ENCODE results near the gene EGLN1.
A peak's percentile ranks its signal among the peaks of the same experiment; 100 is the strongest.
"Not testable (repeated sequence)": the region's sequence is repeated elsewhere in the genome, so short reads cannot be mapped to it uniquely, and the experiment has no call there.

EGLN1 gene

DNA sequence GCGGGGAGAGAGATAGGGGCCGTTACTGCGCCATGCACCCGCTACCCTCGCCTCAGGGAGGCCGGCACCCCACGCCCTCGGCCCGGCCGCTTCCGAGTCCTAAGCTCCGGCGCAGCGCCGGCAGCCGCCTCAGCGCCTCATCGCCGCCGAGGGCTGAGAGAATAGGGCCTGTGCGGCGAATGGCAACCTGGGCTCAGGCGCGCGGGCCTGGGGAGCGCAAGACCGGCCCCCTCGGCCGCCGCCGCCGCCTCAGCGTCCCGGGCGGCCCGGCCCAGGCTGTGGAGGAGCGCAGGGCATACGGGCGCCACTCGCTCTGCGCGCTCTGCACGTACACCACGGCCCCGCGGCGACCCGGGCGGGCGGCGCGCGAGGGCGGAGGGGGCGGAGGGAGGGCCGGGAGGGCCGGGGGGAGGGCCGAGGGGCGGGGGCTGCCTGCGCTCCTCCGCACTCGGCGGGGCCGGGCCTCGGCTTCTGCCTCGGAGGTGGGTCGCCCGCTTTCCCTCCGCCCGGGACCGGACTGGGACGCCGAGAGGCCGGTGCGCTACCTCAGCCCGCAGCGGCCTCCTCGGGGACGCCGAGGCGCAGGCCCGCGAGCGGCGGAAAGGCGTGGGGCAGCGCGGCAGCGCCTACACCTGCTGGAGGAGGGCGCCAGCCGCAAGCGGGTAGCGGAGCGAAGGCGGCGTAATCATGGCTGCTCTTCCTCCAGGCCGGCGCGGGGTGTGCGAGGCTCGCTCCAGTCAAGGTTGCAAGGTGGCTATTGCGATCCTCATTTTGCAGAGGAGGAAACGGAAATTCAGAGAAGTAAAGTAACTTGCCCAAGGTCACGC lies at the start of gene EGLN1:
EGLN1 (minus strand) TSS at position 317 of the 827 bp plus-strand sequence. CDS start 399 bp downstream, outside the sequence.
- DNase-seq: peak; percentile 25

- DNase-seq: not testable (repeated sequence)
Measured at GRCh38 chr1:231471500-231471899, 49.4 kb upstream of the EGLN1 start.

- DNase-seq: not testable (repeated sequence)
Measured at GRCh38 chr1:231471027-231471426, 48.9 kb upstream of the EGLN1 start.

- no peak for DNase-seq
Measured at GRCh38 chr1:231467986-231468385, 45.9 kb upstream of the EGLN1 start.

- DNase-seq: no peak
Measured at GRCh38 chr1:231465051-231465450, 43.0 kb upstream of the EGLN1 start.

- DNase-seq: no peak
Measured at GRCh38 chr1:231463541-231463940, 41.5 kb upstream of the EGLN1 start.

- no peak for DNase-seq
Measured at GRCh38 chr1:231460614-231461013, 38.5 kb upstream of the EGLN1 start.

DNA sequence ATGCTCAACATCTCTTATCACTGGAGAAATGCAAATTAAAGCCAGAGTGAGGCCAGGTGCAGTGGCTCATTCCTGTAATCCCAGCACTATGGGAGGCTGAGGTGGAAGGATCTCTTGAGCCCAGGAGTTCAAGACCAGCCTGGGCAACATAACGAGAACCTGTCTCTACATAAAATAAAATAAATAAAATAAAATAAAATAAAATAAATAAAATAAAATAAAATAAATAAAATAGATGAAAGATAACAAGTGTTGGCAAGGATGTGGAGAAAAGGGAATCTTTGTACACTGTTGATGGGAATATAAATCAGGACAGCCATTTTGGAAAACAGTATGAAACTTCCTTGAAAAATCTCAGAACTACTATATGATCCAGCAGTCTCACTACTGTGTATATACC lies 37.4 kb upstream of the EGLN1 start:
- DNase-seq: not testable (repeated sequence)

- not testable (repeated sequence) for DNase-seq
Measured at GRCh38 chr1:231457956-231458355, 35.9 kb upstream of the EGLN1 start.

DNA sequence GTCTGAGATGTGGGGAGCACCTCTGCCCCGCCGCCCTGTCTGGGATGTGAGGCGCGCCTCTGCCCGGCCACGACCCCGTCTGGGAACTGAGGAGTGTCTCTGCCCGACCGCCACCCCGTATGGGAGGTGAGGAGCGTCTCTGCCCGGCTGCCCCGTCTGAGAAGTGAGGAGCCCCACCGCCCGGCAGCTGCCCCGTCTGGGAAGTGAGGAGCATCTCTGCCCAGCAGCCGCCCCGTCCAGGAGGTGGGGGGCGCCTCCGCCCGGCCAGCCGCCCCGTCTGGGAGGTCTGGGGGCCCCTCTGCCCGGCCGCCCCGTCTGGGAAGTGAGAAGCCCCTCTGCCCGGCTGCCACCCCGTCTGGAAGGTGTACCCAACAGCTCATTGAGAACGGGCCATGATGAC lies 32.0 kb upstream of the EGLN1 start:
- not testable (repeated sequence) for DNase-seq

GRCh38 chr1:231446138-231446537 lies 24.1 kb upstream of the EGLN1 start:
- no peak for DNase-seq

- no peak for DNase-seq
Measured at GRCh38 chr1:231444059-231444458, 22.0 kb upstream of the EGLN1 start.

GRCh38 chr1:231443363-231443762 lies 21.3 kb upstream of the EGLN1 start:
- DNase-seq: no peak

DNA sequence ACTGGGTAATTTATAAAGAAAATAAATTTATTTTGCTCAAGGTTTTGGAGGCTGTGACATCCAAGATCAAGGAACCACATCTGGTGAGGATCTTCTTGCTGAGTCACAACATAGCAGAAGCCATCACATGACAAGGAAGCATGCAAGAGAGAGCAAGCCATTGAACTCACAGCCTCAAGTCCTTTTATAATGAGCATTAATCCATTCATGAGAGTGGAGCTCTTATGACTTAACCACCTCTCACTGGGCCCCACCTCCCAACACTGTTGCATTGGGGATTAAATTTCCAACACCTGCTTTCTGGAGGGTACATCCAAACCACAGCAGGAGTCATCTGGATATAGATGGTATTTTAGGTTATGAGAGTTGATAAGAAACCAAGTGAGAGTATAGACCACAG lies 20.6 kb upstream of the EGLN1 start:
- DNase-seq: no peak

DNA sequence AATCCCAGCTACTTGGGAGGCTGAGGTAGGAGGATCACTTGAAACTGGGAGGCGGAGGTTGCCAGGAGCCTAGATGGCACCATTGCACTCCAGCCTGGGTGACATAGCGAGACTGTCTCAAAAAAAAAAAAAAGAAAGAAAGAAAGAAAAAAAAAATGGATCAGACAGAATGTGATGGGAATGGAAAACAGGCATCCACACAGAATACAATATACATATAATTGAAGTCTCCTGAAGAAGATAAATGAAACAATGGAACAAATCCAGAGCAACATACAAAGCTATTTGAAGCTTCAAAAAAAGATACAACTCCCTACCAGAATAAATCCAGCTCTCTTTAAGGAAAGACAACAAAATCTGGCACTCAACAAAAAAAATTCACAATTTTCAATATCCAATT lies 10.9 kb upstream of the EGLN1 start:
- no peak for DNase-seq

- DNase-seq: no peak
Measured at GRCh38 chr1:231431665-231432415, 9.8 kb upstream of the EGLN1 start.

- not testable (repeated sequence) for DNase-seq
Measured at GRCh38 chr1:231430678-231431352, 8.7 kb upstream of the EGLN1 start.

DNA sequence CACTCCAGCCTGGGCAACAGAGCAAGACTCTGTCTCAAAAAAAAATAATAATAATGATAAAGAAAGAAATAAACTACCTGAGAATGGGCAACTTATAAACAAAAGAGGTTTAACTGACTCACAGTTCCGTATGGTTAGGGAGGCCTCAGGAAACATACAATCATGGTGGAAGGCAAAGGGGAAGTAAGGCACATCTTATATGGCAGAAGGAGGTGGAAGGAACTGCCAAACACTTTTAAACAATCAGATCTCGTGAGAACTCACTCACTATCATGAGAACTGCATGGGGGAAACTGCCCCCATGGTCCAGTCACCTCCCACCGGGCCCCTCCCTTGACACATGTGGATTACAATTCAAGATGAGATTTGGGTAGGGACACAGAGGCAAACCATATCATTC lies 6.3 kb upstream of the EGLN1 start:
- no peak for DNase-seq

GRCh38 chr1:231424950-231425805 lies 3.1 kb upstream of the EGLN1 start:
- DNase-seq: no peak

GRCh38 chr1:231423648-231424047 lies 1.6 kb upstream of the EGLN1 start:
- no peak for DNase-seq

- no peak for DNase-seq
Measured at GRCh38 chr1:231422798-231423309, 767 bp upstream of the EGLN1 start.

DNA sequence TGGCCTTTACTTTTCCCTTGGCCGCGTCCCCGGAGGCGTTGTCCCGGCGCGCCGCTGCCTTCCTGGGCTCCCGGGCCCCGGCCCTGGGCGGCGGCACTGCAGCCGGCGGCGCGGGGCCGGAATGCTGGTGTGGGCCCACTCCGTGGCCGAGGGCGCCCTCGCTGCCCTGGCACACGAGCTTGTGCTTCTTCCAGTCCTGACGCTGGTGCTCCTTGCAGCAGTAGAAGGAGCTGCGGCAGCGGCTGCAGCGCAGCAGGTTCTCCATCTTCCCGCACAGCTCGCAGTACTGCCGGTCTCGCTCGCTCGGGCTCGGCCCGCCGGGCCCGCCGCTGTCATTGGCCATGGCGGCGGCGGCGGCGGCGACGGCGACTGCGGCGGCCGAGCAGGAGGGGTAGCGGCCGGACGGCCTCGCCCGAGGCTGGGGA lies 529 bp downstream of the EGLN1 start:
- DNase-seq: no peak

Measured in NCI-H1436 treated with DMSO at 0.1 percent for 48 hours (cell line).